Panc1 (cell line): ENCODE data around the gene CGREF1. TPM values are rescaled to one million over a fixed set of nuclear protein-coding genes. Genes with fewer than 3 reads are reported as not detected.

ENCODE experiments used
- ATAC-seq: fragments of 200-7000 bp; cut with Tn5 transposase; 2 replicates; pipeline ENCODE4 v1.9.1; 2020; ENCODE audit warnings: mild to moderate bottlenecking, moderate library complexity
- BruUV-seq: library from RNA; stranded (reverse); fragments of 400-500 nt; replicated peaks from 2 replicates; lab custom pipeline; 2021; lab: Mats Ljungman, UMichigan
- CTCF ChIA-PET: fragments of 300-600 bp; sonication (Branson Sonifier 250); formaldehyde crosslinking; loops from one replicate; lab custom pipeline; 2022; ENCODE audit warnings: antibody characterized with exemption; lab: Charles Lee
- POLR2A ChIA-PET: fragments of 300-600 bp; sonication (Branson Sonifier 250); formaldehyde crosslinking; loops from one replicate; lab custom pipeline; 2022; ENCODE audit warnings: antibody characterized with exemption; lab: Charles Lee
- DNase-seq: peaks from one replicate; pipeline ENCODE4 v3.0.0-alpha.2; 2010; ENCODE audit warnings: low read depth, low spot score
- H3K27ac ChIP-seq: 2 replicates; pipeline ENCODE4 v1.5.1; 2011; ENCODE audit warnings: mild to moderate bottlenecking, low read length, inconsistent platforms
- H3K27me3 ChIP-seq: fragments of 200-500 bp; sonication (Bioruptor generic); 2 replicates; pipeline ENCODE4 v1.6.0; 2014; ENCODE audit warnings: low read length, inconsistent platforms; ENCODE audit not compliant: control insufficient read depth, insufficient read depth
- H3K36me3 ChIP-seq: fragments of 200-500 bp; sonication (Bioruptor generic); 2 replicates; pipeline ENCODE4 v1.5.1; 2014; ENCODE audit warnings: inconsistent platforms, mild to moderate bottlenecking, low read length, moderate library complexity; ENCODE audit not compliant: control insufficient read depth, insufficient read depth
- H3K4me1 ChIP-seq: 2 replicates; pipeline ENCODE4 v1.5.1; 2011; ENCODE audit warnings: inconsistent platforms, mild to moderate bottlenecking, low read length, moderate library complexity; ENCODE audit not compliant: control insufficient read depth, insufficient read depth
- H3K4me3 ChIP-seq, 2 experiments: 2 replicates each; pipeline ENCODE4 v1.5.1; 2011 to 2012; ENCODE audit warnings: low read depth in 2 of 2, low read length in 2 of 2, mild to moderate bottlenecking in 2 of 2, inconsistent platforms in 1 of 2, moderate library complexity in 1 of 2
- H3K9me3 ChIP-seq: fragments of 200-500 bp; sonication (Bioruptor generic); 2 replicates; pipeline ENCODE4 v1.5.1; 2014; ENCODE audit warnings: low read depth, mild to moderate bottlenecking, inconsistent platforms, low read length, moderate library complexity; ENCODE audit not compliant: control insufficient read depth, insufficient read depth
- CTCF ChIP-seq: fragments of 450-650 bp; IDR thresholded peaks from 2 replicates; pipeline ENCODE4 v1.5.1; 2017; ENCODE audit warnings: mild to moderate bottlenecking
- POLR2AphosphoS5 ChIP-seq: IDR thresholded peaks from 2 replicates; pipeline ENCODE4 v1.6.1; 2012; ENCODE audit warnings: mild to moderate bottlenecking, low read depth, low read length, moderate library complexity
- SIN3A ChIP-seq: IDR thresholded peaks from 2 replicates; pipeline ENCODE4 v1.6.1; 2012; ENCODE audit warnings: low read depth, mild to moderate bottlenecking, low read length, moderate library complexity, borderline replicate concordance; ENCODE audit not compliant: insufficient read depth
- TCF7L2 ChIP-seq: IDR thresholded peaks from 2 replicates; pipeline ENCODE4 v1.6.1; 2011; ENCODE audit warnings: mild to moderate bottlenecking, low read depth, low read length, inconsistent platforms
- in situ Hi-C: cut with HindIII; loops from 2 replicates; pipeline ENCODE4 v1.10.0; 2016; ENCODE audit warnings: low sequenced_read_pairs, low pct_unique_long_range_greater_than_20kb
- intact Hi-C: fragments of 100-400 bp; cut with micrococcal nuclease; formaldehyde crosslinking; loops from one replicate; pipeline ENCODE4 v1.10.0; 2022; ENCODE audit not compliant: unreplicated experiment
- total RNA-seq: library from RNA; stranded (reverse); gene quantifications from one replicate; pipeline ENCODE4 v1.2.1, GENCODE V29; 2021; ENCODE audit not compliant: unreplicated experiment
- TF ChIP-seq, protein P1 (sequence below), 2 experiments: IDR thresholded peaks; 2 replicates each; pipeline ENCODE4 v1.6.1; 2011 to 2012; ENCODE audit warnings: low read depth in 2 of 2, control low read depth in 1 of 2, low read length in 1 of 2, mild to moderate bottlenecking in 1 of 2, moderate library complexity in 1 of 2; ENCODE audit not compliant: insufficient read depth in 1 of 2

Gene CGREF1
- total RNA-seq, 1 experiment from 2014 or later, result 10.1 TPM

DNA sequence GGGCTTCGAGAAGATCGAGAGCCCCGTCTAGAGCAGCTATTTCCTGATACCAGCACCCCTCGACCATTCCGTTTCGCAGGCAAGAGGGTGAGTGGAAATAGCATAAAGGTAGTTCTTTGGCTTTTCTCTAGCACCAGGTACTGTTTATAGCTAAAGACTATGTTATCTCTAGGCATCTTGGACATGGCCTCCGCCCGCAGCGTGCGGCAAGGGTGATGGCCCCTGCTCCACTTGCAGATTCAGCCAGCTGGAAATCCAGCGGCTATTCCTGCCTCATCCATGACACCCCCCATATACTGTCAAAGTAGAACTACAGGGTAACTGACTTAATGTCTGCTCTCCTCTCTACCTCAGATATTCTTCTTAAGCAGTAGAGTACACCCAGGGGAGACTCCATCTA lies 64.2 kb downstream of the CGREF1 start:
- intact Hi-C loops (no loop called here), in situ Hi-C loops (no loop called here)
- Histone ChIP-seq H3K4me1 (peaks cover 3% of the 10 kb centered on the region), H3K9me3 (no peaks in the 10 kb centered on the region), H3K27ac (no peak overlapping the region), H3K4me3 (no peak overlapping the region), H3K27me3 (no peaks in the 10 kb centered on the region), H3K36me3 (peaks cover 9% of the 10 kb centered on the region)
- BruUV-seq, result no TSS peak
- ChIA-PET CTCF (no interaction called here), POLR2A (interaction anchor here (0.6 to 1.1 kb wide), 2 partner anchors 17 to 43 kb away, joined by 3 to 6 read pairs; partner anchors contain the start of gene OST4)
- no peak for TF ChIP-seq TCF7L2
- TF ChIP-seq CTCF, result no peak
- no peak for TF ChIP-seq SIN3A
- TF ChIP-seq, protein P1, sequence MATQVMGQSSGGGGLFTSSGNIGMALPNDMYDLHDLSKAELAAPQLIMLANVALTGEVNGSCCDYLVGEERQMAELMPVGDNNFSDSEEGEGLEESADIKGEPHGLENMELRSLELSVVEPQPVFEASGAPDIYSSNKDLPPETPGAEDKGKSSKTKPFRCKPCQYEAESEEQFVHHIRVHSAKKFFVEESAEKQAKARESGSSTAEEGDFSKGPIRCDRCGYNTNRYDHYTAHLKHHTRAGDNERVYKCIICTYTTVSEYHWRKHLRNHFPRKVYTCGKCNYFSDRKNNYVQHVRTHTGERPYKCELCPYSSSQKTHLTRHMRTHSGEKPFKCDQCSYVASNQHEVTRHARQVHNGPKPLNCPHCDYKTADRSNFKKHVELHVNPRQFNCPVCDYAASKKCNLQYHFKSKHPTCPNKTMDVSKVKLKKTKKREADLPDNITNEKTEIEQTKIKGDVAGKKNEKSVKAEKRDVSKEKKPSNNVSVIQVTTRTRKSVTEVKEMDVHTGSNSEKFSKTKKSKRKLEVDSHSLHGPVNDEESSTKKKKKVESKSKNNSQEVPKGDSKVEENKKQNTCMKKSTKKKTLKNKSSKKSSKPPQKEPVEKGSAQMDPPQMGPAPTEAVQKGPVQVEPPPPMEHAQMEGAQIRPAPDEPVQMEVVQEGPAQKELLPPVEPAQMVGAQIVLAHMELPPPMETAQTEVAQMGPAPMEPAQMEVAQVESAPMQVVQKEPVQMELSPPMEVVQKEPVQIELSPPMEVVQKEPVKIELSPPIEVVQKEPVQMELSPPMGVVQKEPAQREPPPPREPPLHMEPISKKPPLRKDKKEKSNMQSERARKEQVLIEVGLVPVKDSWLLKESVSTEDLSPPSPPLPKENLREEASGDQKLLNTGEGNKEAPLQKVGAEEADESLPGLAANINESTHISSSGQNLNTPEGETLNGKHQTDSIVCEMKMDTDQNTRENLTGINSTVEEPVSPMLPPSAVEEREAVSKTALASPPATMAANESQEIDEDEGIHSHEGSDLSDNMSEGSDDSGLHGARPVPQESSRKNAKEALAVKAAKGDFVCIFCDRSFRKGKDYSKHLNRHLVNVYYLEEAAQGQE (IDR thresholded peaks at IDR 0.05; ENCODE audit: insufficient read depth in 1 of 2, low read depth in 2 of 2, low read length in 1 of 2), result no peak
- TF ChIP-seq POLR2AphosphoS5, result no peak
- no peak for ATAC-seq
- no peak for DNase-seq

- BruUV-seq, result no TSS peak
- Histone ChIP-seq H3K27ac (no peak overlapping the region), H3K4me1 (peaks cover 6% of the 10 kb centered on the region), H3K27me3 (no peaks in the 10 kb centered on the region), H3K36me3 (peaks cover 9% of the 10 kb centered on the region), H3K9me3 (no peaks in the 10 kb centered on the region), H3K4me3 (no peak overlapping the region)
- TF ChIP-seq SIN3A (no peak), CTCF (no peak), POLR2AphosphoS5 (no peak), TCF7L2 (no peak)
- TF ChIP-seq, protein P1 (IDR thresholded peaks at IDR 0.05; ENCODE audit: insufficient read depth in 1 of 2, low read depth in 2 of 2, low read length in 1 of 2), result no peak
- ChIA-PET POLR2A (no interaction called here), CTCF (no interaction called here)
- in situ Hi-C loops (no loop called here), intact Hi-C loops (no loop called here)
- DNase-seq, result no peak
- no peak for ATAC-seq
Measured at GRCh38 chr2:27053776-27054175, 65.2 kb downstream of the CGREF1 start.
